ENCODE measurements around the gene GLMN.
"Not testable (repeated sequence)": the region's sequence is repeated elsewhere in the genome, so short reads cannot be mapped to it uniquely, and the experiment has no call there.

DNA sequence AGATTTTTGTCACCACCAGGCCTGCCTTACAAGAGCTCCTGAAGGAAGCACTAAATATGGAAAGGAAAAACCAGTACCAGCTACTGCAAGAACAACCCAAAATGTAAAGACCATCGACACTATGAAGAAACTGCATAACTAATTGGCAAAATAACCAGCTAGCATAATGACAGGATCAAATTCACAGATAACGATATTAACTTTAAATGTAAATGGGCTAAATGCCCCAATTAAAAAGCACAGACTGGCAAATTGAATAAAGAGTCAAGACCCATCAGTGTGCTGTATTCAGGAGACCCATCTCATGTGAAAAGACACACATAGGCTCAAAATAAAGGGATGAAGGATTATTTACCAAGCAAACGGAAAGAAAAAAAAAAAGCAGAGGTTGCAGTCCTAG, 44.1 kb downstream of the GLMN start:
- TF ChIP-seq, protein P1, sequence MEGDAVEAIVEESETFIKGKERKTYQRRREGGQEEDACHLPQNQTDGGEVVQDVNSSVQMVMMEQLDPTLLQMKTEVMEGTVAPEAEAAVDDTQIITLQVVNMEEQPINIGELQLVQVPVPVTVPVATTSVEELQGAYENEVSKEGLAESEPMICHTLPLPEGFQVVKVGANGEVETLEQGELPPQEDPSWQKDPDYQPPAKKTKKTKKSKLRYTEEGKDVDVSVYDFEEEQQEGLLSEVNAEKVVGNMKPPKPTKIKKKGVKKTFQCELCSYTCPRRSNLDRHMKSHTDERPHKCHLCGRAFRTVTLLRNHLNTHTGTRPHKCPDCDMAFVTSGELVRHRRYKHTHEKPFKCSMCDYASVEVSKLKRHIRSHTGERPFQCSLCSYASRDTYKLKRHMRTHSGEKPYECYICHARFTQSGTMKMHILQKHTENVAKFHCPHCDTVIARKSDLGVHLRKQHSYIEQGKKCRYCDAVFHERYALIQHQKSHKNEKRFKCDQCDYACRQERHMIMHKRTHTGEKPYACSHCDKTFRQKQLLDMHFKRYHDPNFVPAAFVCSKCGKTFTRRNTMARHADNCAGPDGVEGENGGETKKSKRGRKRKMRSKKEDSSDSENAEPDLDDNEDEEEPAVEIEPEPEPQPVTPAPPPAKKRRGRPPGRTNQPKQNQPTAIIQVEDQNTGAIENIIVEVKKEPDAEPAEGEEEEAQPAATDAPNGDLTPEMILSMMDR (IDR thresholded peaks at IDR 0.05; ENCODE audit: low read length): not testable (repeated sequence)
- not testable (repeated sequence) for TF ChIP-seq EZH2 (optimal IDR thresholded peaks at IDR 0.05; ENCODE audit: low read depth, low read length); EZH2phosphoT487 (IDR thresholded peaks at IDR 0.05; ENCODE audit: low read length)
